ENCODE measurements around the gene CTNND2. TPM values are rescaled to one million over a fixed set of nuclear protein-coding genes. Genes with fewer than 3 reads are reported as not detected.

Gene CTNND2
- total and polyA plus RNA-seq, 2 donors (not counting 1 experiment from before 2014, with no cell fraction given): not detected

- H3K4me3 Mint-ChIP-seq: no peak overlapping the region
- no peak overlapping the region for H3K27ac ChIP-seq (ENCODE audit: low read length in 2 of 2)
- no peak for DNase-seq
- H3K9me3 Mint-ChIP-seq (ENCODE audit: insufficient read depth): peaks cover 1% of the 10 kb centered on the region
- CTCF ChIA-PET: no interaction called here
- peaks cover 24% of the 10 kb centered on the region for H3K27me3 Mint-ChIP-seq
- H3K4me1 ChIP-seq (ENCODE audit: control insufficient read depth in 2 of 2, insufficient read depth in 2 of 2, low read length in 2 of 2): no peaks in the 10 kb centered on the region
- POLR2A ChIA-PET: no interaction called here
- H3K4me2 ChIP-seq (replicated peaks; ENCODE audit: low read depth, low read length, poor library complexity, severe bottlenecking): no peak overlapping the region
- H3K9me3 ChIP-seq (ENCODE audit: control extremely low read depth in 1 of 3, control insufficient read depth in 2 of 3, insufficient read depth in 1 of 3, low read length in 2 of 3): peaks cover 0 to 7% (median 0%) of the 10 kb centered on the region in 3 donors
- no CpG with 5 or more reads among the region's 2 CpGs for WGBS (ENCODE audit: insufficient coverage)
- no peak for TF ChIP-seq EZH2 (IDR thresholded peaks at IDR 0.05; ENCODE audit: borderline replicate concordance, insufficient read depth, low read depth, low read length, poor library complexity, severe bottlenecking)
- no peak for TF ChIP-seq CTCF (IDR thresholded peaks at IDR 0.05)
- H3K79me2 ChIP-seq (ENCODE audit: control insufficient read depth, insufficient read depth, low read length): no peaks in the 10 kb centered on the region
- H2AFZ ChIP-seq (ENCODE audit: insufficient read depth, low read depth, low read length, poor library complexity, severe bottlenecking): no peak overlapping the region
- no peak overlapping the region for H3K27ac Mint-ChIP-seq
- H3K4me1 Mint-ChIP-seq: no peaks in the 10 kb centered on the region
- no peaks in the 10 kb centered on the region for H4K20me1 ChIP-seq (ENCODE audit: control insufficient read depth, insufficient read depth, low read length, poor library complexity, severe bottlenecking)
- ATAC-seq (ENCODE audit: low read depth): no peak
- peaks cover 0 to 16% (median 4%) of the 10 kb centered on the region in 4 experiments for H3K27me3 ChIP-seq (replicated peaks in 1 of 4; ENCODE audit: control extremely low read depth in 1 of 4, control insufficient read depth in 3 of 4, insufficient read depth in 4 of 4, low read length in 3 of 4)
- H3K4me3 ChIP-seq (ENCODE audit: control extremely low read depth in 1 of 5, extremely low read depth in 1 of 5, insufficient read depth in 1 of 5, low read depth in 2 of 5, low read length in 4 of 5): no peak overlapping the region
- no peak overlapping the region for H3K9ac ChIP-seq (ENCODE audit: low read length)
- no peaks in the 10 kb centered on the region for H3K36me3 ChIP-seq (replicated peaks in 1 of 2; ENCODE audit: control extremely low read depth in 1 of 2, control insufficient read depth in 1 of 2, extremely low read depth in 1 of 2, insufficient read depth in 2 of 2, low read length in 1 of 2)
- intact Hi-C loops (cut with micrococcal nuclease): no loop called here
Observed at GRCh38 chr5:11898787-11899186, 5.5 kb downstream of the CTNND2 start.

GRCh38 chr5:11897781-11898180 is 6.5 kb downstream of the CTNND2 start:
- no peak overlapping the region for H3K4me3 Mint-ChIP-seq
- Histone ChIP-seq H2AFZ (ENCODE audit: insufficient read depth, low read depth, low read length, poor library complexity, severe bottlenecking) (no peak overlapping the region), H3K4me1 (ENCODE audit: control insufficient read depth in 2 of 2, insufficient read depth in 2 of 2, low read length in 2 of 2) (no peaks in the 10 kb centered on the region), H3K36me3 (replicated peaks in 1 of 2; ENCODE audit: control extremely low read depth in 1 of 2, control insufficient read depth in 1 of 2, extremely low read depth in 1 of 2, insufficient read depth in 2 of 2, low read length in 1 of 2) (no peaks in the 10 kb centered on the region), H3K27ac (ENCODE audit: low read length in 2 of 2) (no peak overlapping the region), H3K4me3 (ENCODE audit: control extremely low read depth in 1 of 5, extremely low read depth in 1 of 5, insufficient read depth in 1 of 5, low read depth in 2 of 5, low read length in 4 of 5) (no peak overlapping the region), H3K27me3 (replicated peaks in 1 of 4; ENCODE audit: control extremely low read depth in 1 of 4, control insufficient read depth in 3 of 4, insufficient read depth in 4 of 4, low read length in 3 of 4) (peaks cover 0 to 11% (median 4%) of the 10 kb centered on the region in 4 experiments), H3K4me2 (replicated peaks; ENCODE audit: low read depth, low read length, poor library complexity, severe bottlenecking) (no peak overlapping the region), H3K79me2 (ENCODE audit: control insufficient read depth, insufficient read depth, low read length) (no peaks in the 10 kb centered on the region), H4K20me1 (ENCODE audit: control insufficient read depth, insufficient read depth, low read length, poor library complexity, severe bottlenecking) (no peaks in the 10 kb centered on the region), H3K9ac (ENCODE audit: low read length) (no peak overlapping the region), H3K9me3 (ENCODE audit: control extremely low read depth in 1 of 3, control insufficient read depth in 2 of 3, insufficient read depth in 1 of 3, low read length in 2 of 3) (peaks cover 0 to 3% (median 0%) of the 10 kb centered on the region in 3 donors)
- H3K9me3 Mint-ChIP-seq (ENCODE audit: insufficient read depth): peaks cover 1% of the 10 kb centered on the region
- H3K27ac Mint-ChIP-seq: no peak overlapping the region
- ChIA-PET CTCF (no interaction called here), POLR2A (no interaction called here)
- no peaks in the 10 kb centered on the region for H3K4me1 Mint-ChIP-seq
- TF ChIP-seq CTCF (IDR thresholded peaks at IDR 0.05) (no peak), EZH2 (IDR thresholded peaks at IDR 0.05; ENCODE audit: borderline replicate concordance, insufficient read depth, low read depth, low read length, poor library complexity, severe bottlenecking) (no peak)
- DNase-seq (no peak), ATAC-seq (ENCODE audit: low read depth) (no peak)
- H3K27me3 Mint-ChIP-seq: peaks cover 18% of the 10 kb centered on the region
- intact Hi-C loops (cut with micrococcal nuclease): no loop called here
